IPS-18a (cell line): ENCODE results near the gene BCL2L13.

ENCODE experiments used
- H3K27ac ChIP-seq: one replicate; pipeline ENCODE4 v1.5.1; 2013; ENCODE audit warnings: low read length
- H3K27me3 ChIP-seq: one replicate; pipeline ENCODE4 v1.6.1; 2013; ENCODE audit warnings: mild to moderate bottlenecking, low read length; ENCODE audit not compliant: control insufficient read depth, insufficient read depth
- H3K36me3 ChIP-seq: one replicate; pipeline ENCODE4 v1.6.1; 2013; ENCODE audit warnings: low read depth, low read length; ENCODE audit not compliant: control insufficient read depth
- H3K4me1 ChIP-seq: one replicate; pipeline ENCODE4 v1.6.1; 2013; ENCODE audit warnings: low read depth, low read length; ENCODE audit not compliant: control insufficient read depth
- H3K4me3 ChIP-seq: one replicate; pipeline ENCODE4 v1.5.1; 2013; ENCODE audit warnings: low read length
- H3K9ac ChIP-seq: one replicate; pipeline ENCODE4 v1.6.1; 2013; ENCODE audit warnings: mild to moderate bottlenecking, low read length, moderate library complexity
- H3K9me3 ChIP-seq: one replicate; pipeline ENCODE4 v1.6.1; 2013; ENCODE audit warnings: low read depth, low read length; ENCODE audit not compliant: control insufficient read depth

Gene BCL2L13

DNA sequence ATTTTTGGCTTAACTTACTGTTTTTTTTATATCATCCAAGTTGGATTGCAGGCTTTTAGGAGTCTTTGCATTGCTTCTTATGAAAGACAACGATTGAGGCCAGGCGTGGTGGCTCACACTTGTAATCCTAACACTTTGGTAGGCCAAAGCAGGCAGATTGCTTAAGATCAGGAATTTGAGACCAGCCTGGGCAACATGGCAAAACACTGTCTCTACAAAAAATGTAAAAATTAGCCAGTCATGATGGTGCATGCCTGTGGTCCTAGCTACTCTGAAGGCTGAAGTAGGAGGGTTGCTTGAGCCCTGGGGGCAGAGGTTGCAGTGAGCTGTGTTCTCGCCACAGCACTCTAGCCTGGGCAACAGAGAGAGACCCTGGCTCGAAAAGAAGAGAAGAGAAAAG lies 79.2 kb downstream of the BCL2L13 start:
- Histone ChIP-seq H3K4me1 (no peaks in the 10 kb centered on the region), H3K36me3 (no peaks in the 10 kb centered on the region), H3K4me3 (no peak overlapping the region), H3K27me3 (no peaks in the 10 kb centered on the region), H3K9me3 (no peaks in the 10 kb centered on the region), H3K9ac (no peak overlapping the region), H3K27ac (no peak overlapping the region)

DNA sequence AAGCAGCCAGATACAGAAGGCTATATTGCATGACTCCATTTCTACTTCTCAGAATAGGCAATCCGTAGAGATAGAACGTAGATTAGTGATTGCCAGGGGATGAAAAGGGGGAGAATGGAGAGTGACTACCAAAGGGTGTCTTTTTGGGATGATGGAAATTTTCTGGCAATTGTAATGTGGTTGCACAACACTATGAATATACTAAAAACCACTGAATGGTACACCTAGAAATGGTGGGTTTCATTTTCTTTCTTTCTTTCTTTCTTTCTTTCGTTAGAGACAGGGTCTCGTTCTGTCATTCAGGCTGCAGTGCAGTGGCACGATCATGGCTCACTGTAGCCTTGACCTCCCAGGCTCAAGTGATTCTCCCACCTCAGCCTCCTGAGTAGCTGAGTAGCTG lies 81.4 kb downstream of the BCL2L13 start:
- Histone ChIP-seq H3K27me3 (no peaks in the 10 kb centered on the region), H3K9ac (no peak overlapping the region), H3K9me3 (no peaks in the 10 kb centered on the region), H3K36me3 (no peaks in the 10 kb centered on the region), H3K27ac (no peak overlapping the region), H3K4me3 (no peak overlapping the region), H3K4me1 (no peaks in the 10 kb centered on the region)

DNA sequence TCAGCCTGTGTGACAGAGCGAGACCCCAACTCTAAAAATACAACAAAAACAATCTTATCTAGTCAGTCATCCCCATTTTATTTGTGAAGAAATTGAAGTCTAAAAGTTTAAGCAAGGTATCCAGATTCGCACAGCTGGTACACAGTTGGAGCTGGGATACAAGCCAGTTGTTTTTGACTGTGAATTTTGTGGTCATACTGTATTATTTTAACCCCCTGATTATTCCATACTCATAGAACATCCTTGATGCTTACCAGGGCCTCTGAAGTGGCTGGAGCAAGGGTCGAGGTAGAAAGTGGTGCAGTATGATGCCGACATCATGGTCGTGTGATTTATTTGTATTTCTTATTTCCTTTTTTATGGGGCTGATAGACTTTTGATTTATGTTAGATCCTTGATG lies 85.7 kb downstream of the BCL2L13 start:
- no peaks in the 10 kb centered on the region for H3K27me3 ChIP-seq
- no peak overlapping the region for H3K27ac ChIP-seq
- H3K9ac ChIP-seq: no peak overlapping the region
- H3K9me3 ChIP-seq: no peaks in the 10 kb centered on the region
- H3K4me3 ChIP-seq: no peak overlapping the region
- H3K4me1 ChIP-seq: no peaks in the 10 kb centered on the region
- peaks cover 15% of the 10 kb centered on the region for H3K36me3 ChIP-seq

DNA sequence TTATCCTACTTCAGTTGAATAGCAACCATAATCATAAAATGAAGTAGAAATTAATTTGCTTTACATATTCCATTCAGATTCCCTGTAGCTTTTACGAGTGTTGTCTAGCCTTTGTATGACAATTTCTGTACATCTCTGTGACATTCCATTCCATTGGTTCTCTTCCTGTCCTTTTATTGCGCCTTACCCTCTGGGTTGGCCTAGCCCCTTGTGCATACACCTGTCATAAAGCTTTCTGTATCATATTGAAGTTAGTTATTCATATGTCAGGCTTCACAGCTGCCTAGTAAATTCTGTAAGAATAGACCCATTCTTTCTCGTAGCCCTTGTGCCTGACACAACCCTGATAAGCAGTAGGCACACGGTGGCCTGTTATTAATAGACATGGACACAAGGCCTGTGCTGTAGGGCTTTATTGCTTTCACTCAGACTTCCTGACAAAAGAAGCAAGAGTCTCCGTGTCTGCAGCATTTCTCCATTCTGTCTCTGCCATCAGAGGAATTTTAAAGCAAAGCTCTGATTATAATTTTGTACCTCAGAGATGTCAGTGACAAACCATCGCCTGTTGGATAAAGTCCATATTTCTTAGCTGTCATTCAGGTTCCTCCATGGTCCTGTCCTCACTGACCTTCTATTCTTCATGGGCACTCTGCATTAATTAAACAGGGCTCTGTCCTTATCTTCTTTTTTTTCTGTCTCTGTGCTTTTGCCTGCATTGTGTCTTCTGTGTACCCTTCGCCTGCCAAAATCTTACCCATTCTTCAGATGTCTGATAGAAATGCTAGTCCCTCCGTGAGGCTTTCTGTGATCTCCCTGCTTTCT lies 86.3 kb downstream of the BCL2L13 start:
- Histone ChIP-seq H3K9me3 (no peaks in the 10 kb centered on the region), H3K36me3 (peaks cover 20% of the 10 kb centered on the region), H3K9ac (no peak overlapping the region), H3K27me3 (no peaks in the 10 kb centered on the region), H3K4me3 (no peak overlapping the region), H3K4me1 (no peaks in the 10 kb centered on the region), H3K27ac (no peak overlapping the region)

DNA sequence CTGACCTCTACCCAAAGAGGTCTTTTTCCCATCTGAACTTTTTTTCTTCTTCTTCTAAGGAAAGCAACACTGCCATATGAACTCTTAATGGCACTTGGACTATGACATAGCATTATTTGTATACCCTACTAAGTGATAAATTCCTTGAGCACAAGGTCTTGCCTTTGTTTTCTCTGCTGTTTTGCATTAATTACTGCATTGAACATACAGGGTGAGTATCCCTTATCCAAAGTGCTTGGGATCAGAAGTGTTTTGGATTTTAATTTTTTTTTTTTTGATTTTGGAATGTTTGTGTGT lies 86.9 kb downstream of the BCL2L13 start:
- Histone ChIP-seq H3K27me3 (no peaks in the 10 kb centered on the region), H3K9ac (no peak overlapping the region), H3K4me3 (no peak overlapping the region), H3K4me1 (no peaks in the 10 kb centered on the region), H3K27ac (no peak overlapping the region), H3K36me3 (peaks cover 23% of the 10 kb centered on the region), H3K9me3 (no peaks in the 10 kb centered on the region)

DNA sequence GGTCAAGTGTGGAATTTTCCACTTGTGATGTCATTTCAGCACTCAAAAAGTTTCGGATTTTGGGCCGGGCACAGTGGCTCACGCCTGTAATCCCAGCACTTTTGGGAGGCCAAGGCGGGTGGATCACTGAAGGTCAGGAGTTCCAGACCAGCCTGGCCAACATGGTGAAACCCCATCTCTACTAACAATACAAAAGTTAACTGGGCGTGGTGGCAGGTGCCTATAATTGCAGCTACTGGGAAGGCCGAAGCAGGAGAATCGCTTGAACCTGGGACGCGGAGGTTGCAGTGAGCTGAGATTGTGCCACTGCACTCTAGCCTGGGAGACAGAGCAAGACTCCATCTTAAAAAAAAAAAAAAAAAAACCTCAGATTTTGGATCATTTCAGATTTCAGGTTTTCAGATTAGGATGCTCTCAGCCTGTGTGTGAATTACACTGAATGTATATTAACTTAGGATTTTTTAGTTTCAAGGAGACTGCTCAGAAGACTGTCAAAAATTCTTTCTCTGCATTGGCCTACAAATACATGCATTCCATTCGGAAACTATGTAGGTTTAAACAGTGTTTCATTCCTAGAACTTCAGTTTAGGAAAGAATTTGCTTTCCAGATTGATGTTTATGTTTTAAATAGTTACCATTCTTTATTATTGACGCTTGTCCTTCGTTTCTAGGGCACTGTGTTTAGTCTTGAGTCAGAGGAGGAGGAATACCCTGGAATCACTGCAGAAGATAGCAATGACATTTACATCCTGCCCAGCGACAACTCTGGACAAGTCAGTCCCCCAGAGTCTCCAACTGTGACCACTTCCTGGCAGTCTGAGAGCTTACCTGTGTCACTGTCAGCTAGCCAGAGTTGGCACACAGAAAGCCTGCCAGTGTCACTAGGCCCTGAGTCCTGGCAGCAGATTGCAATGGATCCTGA lies 87.7 kb downstream of the BCL2L13 start:
- Histone ChIP-seq H3K9me3 (no peaks in the 10 kb centered on the region), H3K27me3 (no peaks in the 10 kb centered on the region), H3K27ac (no peak overlapping the region), H3K4me3 (no peak overlapping the region), H3K9ac (no peak overlapping the region), H3K36me3 (peaks cover 23% of the 10 kb centered on the region), H3K4me1 (no peaks in the 10 kb centered on the region)

DNA sequence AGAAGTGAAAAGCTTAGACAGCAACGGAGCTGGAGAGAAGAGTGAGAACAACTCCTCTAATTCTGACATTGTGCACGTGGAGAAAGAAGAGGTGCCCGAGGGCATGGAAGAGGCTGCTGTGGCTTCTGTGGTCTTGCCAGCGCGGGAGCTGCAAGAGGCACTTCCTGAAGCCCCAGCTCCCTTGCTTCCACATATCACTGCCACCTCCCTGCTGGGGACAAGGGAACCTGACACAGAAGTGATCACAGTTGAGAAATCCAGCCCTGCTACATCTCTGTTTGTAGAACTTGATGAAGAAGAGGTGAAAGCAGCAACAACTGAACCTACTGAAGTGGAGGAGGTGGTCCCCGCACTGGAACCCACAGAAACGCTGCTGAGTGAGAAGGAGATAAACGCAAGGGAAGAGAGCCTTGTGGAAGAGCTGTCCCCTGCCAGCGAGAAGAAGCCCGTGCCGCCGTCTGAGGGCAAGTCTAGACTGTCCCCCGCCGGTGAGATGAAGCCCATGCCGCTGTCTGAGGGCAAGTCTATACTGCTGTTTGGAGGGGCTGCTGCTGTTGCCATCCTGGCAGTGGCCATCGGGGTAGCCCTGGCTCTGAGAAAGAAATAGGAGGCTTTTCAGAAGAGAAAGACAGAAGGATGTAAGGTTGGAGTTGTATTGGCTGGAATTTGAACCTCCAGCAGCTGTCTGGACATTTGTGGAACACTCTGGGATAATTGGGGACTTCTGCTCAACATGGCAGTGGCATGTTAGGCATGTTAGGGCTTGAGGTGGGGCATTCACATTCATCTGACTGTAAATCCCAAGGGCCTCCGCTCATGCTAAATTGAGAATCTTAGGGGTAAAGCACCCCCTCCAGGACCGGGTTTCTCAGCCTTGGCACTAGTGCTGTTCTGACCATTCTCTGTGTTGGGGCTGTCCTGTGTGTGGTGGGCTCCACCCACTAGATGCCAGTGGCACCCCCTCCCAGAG lies 88.7 kb downstream of the BCL2L13 start:
- Histone ChIP-seq H3K36me3 (peaks cover 23% of the 10 kb centered on the region), H3K27me3 (no peaks in the 10 kb centered on the region), H3K9ac (no peak overlapping the region)

DNA sequence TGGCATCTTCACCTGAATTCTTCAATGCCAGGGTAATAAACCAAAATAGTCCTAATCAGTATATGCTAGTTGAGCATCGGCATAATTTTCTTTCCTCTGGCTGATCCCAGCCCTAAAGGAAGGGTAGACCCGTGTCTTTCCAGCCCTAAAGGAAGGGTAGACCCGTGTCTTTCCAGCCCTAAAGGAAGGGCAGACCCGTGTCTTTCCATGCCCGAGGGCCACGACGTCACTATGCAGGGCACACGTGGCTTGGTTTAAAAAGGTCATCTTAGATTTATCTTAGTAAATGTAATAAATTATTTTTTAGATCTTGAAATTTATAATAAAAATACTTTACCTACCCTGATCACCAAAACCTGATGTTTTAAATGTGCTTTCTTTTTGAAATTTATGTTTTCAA lies 90.2 kb downstream of the BCL2L13 start:
- H3K27ac ChIP-seq: no peak overlapping the region
- H3K27me3 ChIP-seq: no peaks in the 10 kb centered on the region
- no peak overlapping the region for H3K9ac ChIP-seq
- H3K9me3 ChIP-seq: no peaks in the 10 kb centered on the region
- H3K4me1 ChIP-seq: no peaks in the 10 kb centered on the region
- H3K36me3 ChIP-seq: peaks cover 28% of the 10 kb centered on the region
- H3K4me3 ChIP-seq: no peak overlapping the region

More for the DNA sequence above, 88.7 kb downstream of the BCL2L13 start:
- H3K9me3 ChIP-seq: no peaks in the 10 kb centered on the region
- H3K4me1 ChIP-seq: no peaks in the 10 kb centered on the region
- H3K4me3 ChIP-seq: no peak overlapping the region
- no peak overlapping the region for H3K27ac ChIP-seq

DNA sequence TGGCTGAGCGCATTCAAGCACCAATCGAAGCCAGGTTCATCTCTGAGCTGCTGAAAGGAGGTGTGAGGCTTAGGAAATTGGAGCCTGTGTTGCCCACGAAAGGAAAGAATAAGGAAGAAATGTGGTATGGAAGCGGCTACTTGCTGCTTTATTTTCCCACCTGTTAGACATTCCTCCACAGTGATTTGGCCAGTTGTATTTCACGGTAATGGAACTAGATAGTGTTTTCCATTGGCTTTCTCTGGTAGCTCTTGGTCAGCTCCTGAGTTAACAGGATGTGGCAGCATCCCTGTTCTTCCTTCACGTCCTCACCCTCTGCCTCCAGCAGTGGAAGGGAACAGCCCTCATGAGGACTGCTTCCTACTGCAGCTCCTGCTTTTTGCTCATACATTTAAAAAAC lies 91.0 kb downstream of the BCL2L13 start:
- Histone ChIP-seq H3K36me3 (peaks cover 33% of the 10 kb centered on the region), H3K27ac (no peak overlapping the region), H3K4me3 (no peak overlapping the region), H3K9ac (no peak overlapping the region), H3K9me3 (no peaks in the 10 kb centered on the region), H3K4me1 (no peaks in the 10 kb centered on the region), H3K27me3 (no peaks in the 10 kb centered on the region)

DNA sequence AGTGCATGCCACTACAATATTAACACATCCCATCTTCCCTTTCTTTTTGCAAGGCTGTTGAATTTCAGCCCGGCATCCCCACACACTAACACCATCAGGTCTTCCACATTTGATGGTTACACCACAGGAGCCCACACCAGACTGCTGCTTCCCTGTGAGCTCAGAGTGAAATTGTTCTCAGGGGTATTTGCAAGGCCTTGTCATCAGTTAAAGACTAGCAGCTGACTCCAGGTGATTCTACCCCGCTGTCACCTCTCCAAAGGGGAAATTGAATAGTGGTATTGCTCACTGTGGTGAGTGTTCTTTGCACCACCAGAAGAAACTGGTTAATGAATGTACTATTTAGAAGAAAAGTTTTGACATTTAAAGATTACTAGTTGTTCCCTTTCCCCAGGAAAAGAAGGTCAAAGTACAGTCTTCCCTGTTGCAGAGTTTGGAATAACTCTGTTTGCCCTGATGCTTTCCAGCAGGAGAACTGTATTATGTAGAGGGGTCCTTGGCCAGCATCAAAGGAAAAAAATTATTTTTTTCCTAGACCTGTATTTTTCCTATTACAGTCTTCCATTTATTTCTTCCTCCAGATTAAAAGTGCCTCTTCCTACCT lies 93.8 kb downstream of the BCL2L13 start:
- Histone ChIP-seq H3K36me3 (peaks cover 28% of the 10 kb centered on the region), H3K9me3 (no peaks in the 10 kb centered on the region)

DNA sequence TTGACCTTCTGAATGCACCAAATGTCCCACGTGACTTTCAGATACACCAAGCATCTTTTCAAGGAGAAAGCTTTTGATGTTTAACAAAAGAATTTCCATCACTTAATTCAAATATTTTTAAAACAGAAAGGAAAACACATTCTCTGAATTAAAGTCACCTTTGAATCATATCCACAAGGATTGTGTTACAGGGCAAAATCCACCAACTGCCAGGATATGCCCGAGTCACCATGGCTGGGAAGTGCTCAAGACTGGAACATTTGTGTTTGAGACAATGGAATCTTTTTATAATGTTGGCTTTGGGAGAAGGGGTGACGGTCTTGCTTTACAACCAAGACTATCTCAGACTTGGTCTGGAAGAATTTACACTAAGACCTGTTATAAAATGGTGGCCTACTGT lies 94.9 kb downstream of the BCL2L13 start:
- H3K4me1 ChIP-seq: no peaks in the 10 kb centered on the region
- H3K27ac ChIP-seq: no peak overlapping the region
- H3K4me3 ChIP-seq: no peak overlapping the region
- H3K9ac ChIP-seq: no peak overlapping the region
- H3K36me3 ChIP-seq: peaks cover 27% of the 10 kb centered on the region
- H3K9me3 ChIP-seq: no peaks in the 10 kb centered on the region
- no peaks in the 10 kb centered on the region for H3K27me3 ChIP-seq

More for the DNA sequence above, 93.8 kb downstream of the BCL2L13 start:
- Histone ChIP-seq H3K27me3 (no peaks in the 10 kb centered on the region), H3K9ac (no peak overlapping the region), H3K4me1 (no peaks in the 10 kb centered on the region), H3K4me3 (no peak overlapping the region), H3K27ac (no peak overlapping the region)
